HUDEP-2 (cell line): Measurements from ENCODE around the gene MYO1G.
"Not testable (repeated sequence)": the region's sequence is repeated elsewhere in the genome, so short reads cannot be mapped to it uniquely, and the experiment has no call there.

Source experiments
- DNase-seq, 76 experiments: peaks; one replicate each; lab custom pipeline; 2025; ENCODE audit not compliant: unreplicated experiment in 76 of 76; lab: John Stamatoyannopoulos, UW

Gene MYO1G

GRCh38 chr7:44944821-44945220 lies 34.0 kb downstream of the MYO1G start:
- DNase-seq = no peak

- DNase-seq = no peak
Measured at GRCh38 chr7:44943631-44944030, 35.2 kb downstream of the MYO1G start.

- DNase-seq = no peak
Measured at GRCh38 chr7:44937426-44937825, 41.4 kb downstream of the MYO1G start.

GRCh38 chr7:44936322-44936721 lies 42.5 kb downstream of the MYO1G start:
- DNase-seq = no peak

- no peak for DNase-seq
Measured at GRCh38 chr7:44935583-44935982, 43.2 kb downstream of the MYO1G start.

- no peak for DNase-seq
Measured at GRCh38 chr7:44935016-44935415, 43.8 kb downstream of the MYO1G start.

- DNase-seq = not testable (repeated sequence)
Measured at GRCh38 chr7:44934510-44934909, 44.3 kb downstream of the MYO1G start.

- no peak for DNase-seq
Measured at GRCh38 chr7:44930921-44931320, 47.9 kb downstream of the MYO1G start.

- DNase-seq = no peak
Measured at GRCh38 chr7:44922351-44922694, 56.5 kb downstream of the MYO1G start.

- DNase-seq = peak in 75 of 76 experiments; percentile 22 to 97 (median 80)
Measured at GRCh38 chr7:44921607-44922350, 57.0 kb downstream of the MYO1G start.

- DNase-seq = no peak
Measured at GRCh38 chr7:44920119-44920518, 58.7 kb downstream of the MYO1G start.

- no peak for DNase-seq
Measured at GRCh38 chr7:44918029-44918428, 60.8 kb downstream of the MYO1G start.

- DNase-seq = no peak
Measured at GRCh38 chr7:44917465-44917864, 61.4 kb downstream of the MYO1G start.

GRCh38 chr7:44914992-44915607 lies 63.7 kb downstream of the MYO1G start:
- no peak for DNase-seq

GRCh38 chr7:44912775-44913347 lies 66.0 kb downstream of the MYO1G start:
- no peak for DNase-seq
